Upper lobe of right lung (tissue), 1 donor: Measurements from ENCODE around the gene PDE7B. TPM values are rescaled to one million over a fixed set of nuclear protein-coding genes. Genes with fewer than 3 reads are reported as not detected.
A peak's percentile ranks its signal among the peaks of the same experiment; 100 is the strongest.

Source experiments
- ATAC-seq: fragments of 200-7000 bp; cut with Tn5 transposase; one replicate; pipeline ENCODE4 v1.9.1; 2020; ENCODE audit warnings: mild to moderate bottlenecking, moderate library complexity
- DNase-seq: peaks from one replicate; pipeline ENCODE4 v3.0.0-alpha.2; 2020
- H3K27ac ChIP-seq: fragments of 200-600 bp; one replicate; pipeline ENCODE4 v1.8.0; 2022
- H3K27me3 ChIP-seq: fragments of 200-600 bp; one replicate; pipeline ENCODE4 v1.8.0; 2022; ENCODE audit warnings: mild to moderate bottlenecking
- H3K36me3 ChIP-seq: fragments of 200-600 bp; one replicate; pipeline ENCODE4 v1.8.0; 2022
- H3K4me1 ChIP-seq: fragments of 200-600 bp; one replicate; pipeline ENCODE4 v1.8.0; 2022
- H3K4me3 ChIP-seq: fragments of 200-600 bp; one replicate; pipeline ENCODE4 v1.8.0; 2022; ENCODE audit warnings: mild to moderate bottlenecking
- H3K9me3 ChIP-seq: fragments of 200-600 bp; one replicate; pipeline ENCODE4 v1.8.0; 2022
- intact Hi-C: fragments of 100-400 bp; cut with DNase I; formaldehyde crosslinking; loops from one replicate; pipeline ENCODE4 v1.11.0; 2022
- total RNA-seq: library from RNA; stranded (reverse); fragmentation: NEBNext Ultra II Directional; extraction: Animal tissue kit (Norgen Biotek cat#: 25700); gene quantifications from one replicate; pipeline ENCODE4 v1.2.1, GENCODE V29; 2021
- TF ChIP-seq, protein P1 (sequence below): fragments of 200-600 bp; IDR thresholded peaks from one replicate; pipeline ENCODE4 v1.8.0; 2022; ENCODE audit warnings: antibody characterized with exemption
- donor health status: DM: no; HTN: yes; CAD: no; lungs with severe emphysema.

Gene PDE7B
- total RNA-seq, 1 donor from 2014 or later: 4.2 TPM

DNA sequence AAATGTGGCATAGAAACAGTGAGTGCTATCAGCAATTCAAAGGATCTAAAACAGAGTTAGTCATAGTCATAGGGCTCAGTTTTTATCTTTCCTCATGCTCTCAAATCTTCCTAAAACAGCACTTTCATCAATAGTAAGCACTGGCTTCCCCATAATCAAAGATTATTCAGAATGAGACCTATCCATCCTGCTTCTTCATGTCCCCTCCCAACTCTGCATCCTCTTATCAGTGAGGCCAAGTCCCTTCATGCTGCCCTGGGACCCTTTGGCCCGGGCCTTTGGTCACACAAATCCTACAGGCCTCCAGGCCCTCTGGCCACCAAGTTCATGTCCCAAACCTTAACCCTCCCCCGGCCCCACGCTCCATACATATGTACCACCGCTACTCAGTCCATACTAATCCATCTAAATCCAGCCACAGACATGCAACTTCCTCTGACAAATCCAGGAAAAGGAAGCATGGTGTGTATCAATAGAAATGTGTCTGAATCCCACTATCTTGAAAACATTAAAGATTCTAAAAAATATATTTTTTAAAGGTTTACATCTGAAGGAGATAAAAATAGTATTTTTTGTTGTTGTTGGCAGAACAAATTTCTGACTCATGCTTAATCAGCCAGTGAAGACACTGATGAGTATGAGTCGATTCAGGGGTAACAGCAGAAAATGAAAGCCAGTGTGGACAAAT, 143.5 kb downstream of the PDE7B start:
- H3K27ac ChIP-seq: no peak overlapping the region
- H3K9me3 ChIP-seq: no peaks in the 10 kb centered on the region
- H3K4me1 ChIP-seq: no peaks in the 10 kb centered on the region
- DNase-seq (no peak), ATAC-seq (no peak)
- intact Hi-C loops: no loop called here
- H3K4me3 ChIP-seq: no peak overlapping the region
- H3K27me3 ChIP-seq: no peaks in the 10 kb centered on the region
- H3K36me3 ChIP-seq: no peaks in the 10 kb centered on the region
- TF ChIP-seq, protein P1, sequence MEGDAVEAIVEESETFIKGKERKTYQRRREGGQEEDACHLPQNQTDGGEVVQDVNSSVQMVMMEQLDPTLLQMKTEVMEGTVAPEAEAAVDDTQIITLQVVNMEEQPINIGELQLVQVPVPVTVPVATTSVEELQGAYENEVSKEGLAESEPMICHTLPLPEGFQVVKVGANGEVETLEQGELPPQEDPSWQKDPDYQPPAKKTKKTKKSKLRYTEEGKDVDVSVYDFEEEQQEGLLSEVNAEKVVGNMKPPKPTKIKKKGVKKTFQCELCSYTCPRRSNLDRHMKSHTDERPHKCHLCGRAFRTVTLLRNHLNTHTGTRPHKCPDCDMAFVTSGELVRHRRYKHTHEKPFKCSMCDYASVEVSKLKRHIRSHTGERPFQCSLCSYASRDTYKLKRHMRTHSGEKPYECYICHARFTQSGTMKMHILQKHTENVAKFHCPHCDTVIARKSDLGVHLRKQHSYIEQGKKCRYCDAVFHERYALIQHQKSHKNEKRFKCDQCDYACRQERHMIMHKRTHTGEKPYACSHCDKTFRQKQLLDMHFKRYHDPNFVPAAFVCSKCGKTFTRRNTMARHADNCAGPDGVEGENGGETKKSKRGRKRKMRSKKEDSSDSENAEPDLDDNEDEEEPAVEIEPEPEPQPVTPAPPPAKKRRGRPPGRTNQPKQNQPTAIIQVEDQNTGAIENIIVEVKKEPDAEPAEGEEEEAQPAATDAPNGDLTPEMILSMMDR: no peak

DNA sequence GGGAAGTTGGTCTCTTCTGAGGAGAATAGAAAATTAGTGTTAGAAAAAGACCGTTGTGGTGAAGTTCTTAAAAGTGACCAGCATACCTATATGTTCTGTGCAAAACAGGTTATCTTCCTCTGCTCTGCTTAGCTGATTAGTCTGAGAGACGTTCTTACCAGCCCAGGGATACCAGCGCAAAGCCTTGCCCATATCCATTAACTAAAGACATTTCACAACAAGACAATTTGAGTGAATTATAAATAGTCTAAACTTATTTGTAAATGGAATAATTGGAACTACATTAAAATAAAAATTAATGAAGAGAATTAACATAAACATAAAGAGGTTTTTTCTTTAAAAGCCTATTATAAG, 144.0 kb downstream of the PDE7B start:
- no peak for ATAC-seq
- TF ChIP-seq, protein P1: no peak
- intact Hi-C loops: no loop called here
- Histone ChIP-seq H3K4me3 (no peak overlapping the region), H3K27me3 (no peaks in the 10 kb centered on the region), H3K36me3 (no peaks in the 10 kb centered on the region), H3K4me1 (no peaks in the 10 kb centered on the region), H3K27ac (no peak overlapping the region), H3K9me3 (no peaks in the 10 kb centered on the region)
- DNase-seq: no peak

DNA sequence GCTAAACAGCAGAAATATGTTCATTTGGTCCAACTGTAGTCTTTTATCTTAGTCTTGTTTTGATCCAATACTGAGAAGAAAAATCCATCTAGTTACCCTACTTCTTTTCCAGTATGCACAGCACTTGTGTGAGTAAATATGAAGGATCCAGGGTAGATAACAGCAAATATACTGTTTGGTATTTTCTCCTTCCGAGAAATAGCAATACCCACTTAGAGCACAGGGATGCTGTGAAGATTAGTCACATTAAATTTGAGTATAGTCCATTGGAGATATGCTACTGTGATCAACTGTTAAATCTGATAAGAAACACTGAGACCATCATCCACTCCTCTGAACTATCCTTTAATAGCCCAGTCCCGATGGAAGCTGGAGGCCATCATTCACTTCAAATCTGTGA, 145.2 kb downstream of the PDE7B start:
- intact Hi-C loops: no loop called here
- Histone ChIP-seq H3K9me3 (no peaks in the 10 kb centered on the region), H3K27me3 (no peaks in the 10 kb centered on the region), H3K4me1 (no peaks in the 10 kb centered on the region), H3K27ac (no peak overlapping the region), H3K36me3 (no peaks in the 10 kb centered on the region), H3K4me3 (no peak overlapping the region)
- no peak for ATAC-seq
- TF ChIP-seq, protein P1: no peak
- no peak for DNase-seq

DNA sequence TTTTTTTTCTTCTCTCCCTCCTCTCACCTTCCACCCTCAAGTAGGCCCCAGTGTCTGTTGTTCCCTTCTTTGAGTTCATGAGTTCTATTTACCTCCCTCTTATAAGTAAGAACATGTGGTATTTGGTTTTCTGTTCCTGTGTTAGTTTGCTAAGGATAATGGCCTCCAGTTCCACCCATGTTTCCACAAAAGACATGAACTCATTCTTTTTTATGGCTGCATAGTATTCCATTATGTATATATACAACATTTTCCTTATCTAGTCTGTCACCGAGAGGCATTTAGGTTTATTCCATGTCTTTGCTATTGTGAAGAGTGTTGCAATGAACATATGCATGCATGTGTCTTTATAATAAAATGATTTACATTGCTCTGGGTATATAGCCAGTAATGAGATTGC, 147.9 kb downstream of the PDE7B start:
- no peaks in the 10 kb centered on the region for H3K4me1 ChIP-seq
- DNase-seq (no peak), ATAC-seq (no peak)
- no peaks in the 10 kb centered on the region for H3K36me3 ChIP-seq
- H3K27ac ChIP-seq: no peak overlapping the region
- no peaks in the 10 kb centered on the region for H3K27me3 ChIP-seq
- no peaks in the 10 kb centered on the region for H3K9me3 ChIP-seq
- intact Hi-C loops: no loop called here
- H3K4me3 ChIP-seq: no peak overlapping the region
- TF ChIP-seq, protein P1: no peak

DNA sequence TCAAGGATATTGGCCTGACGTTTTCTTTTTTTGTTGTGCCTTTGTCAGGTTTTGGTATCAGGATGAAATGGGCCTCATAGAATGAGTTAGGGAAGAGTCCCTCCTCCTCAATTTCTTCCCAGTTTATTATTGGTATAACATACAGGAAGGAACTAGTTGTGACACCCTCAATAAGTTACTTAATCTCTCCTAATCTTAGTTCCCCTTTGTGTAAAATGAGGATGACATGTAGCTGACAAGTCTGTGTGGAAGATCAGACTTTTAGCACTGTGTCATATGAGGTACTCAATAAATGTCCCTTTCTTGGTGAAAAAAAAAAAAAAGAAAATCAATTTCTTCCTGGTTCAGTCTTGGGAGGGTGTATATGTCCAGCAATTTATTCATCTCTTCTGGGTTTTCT, 155.8 kb downstream of the PDE7B start:
- TF ChIP-seq, protein P1: no peak
- Histone ChIP-seq H3K36me3 (no peaks in the 10 kb centered on the region), H3K4me3 (no peak overlapping the region), H3K9me3 (no peaks in the 10 kb centered on the region), H3K27ac (no peak overlapping the region), H3K27me3 (no peaks in the 10 kb centered on the region), H3K4me1 (no peaks in the 10 kb centered on the region)
- peak; percentile 78 for ATAC-seq
- DNase-seq: no peak
- intact Hi-C loops: no loop called here

DNA sequence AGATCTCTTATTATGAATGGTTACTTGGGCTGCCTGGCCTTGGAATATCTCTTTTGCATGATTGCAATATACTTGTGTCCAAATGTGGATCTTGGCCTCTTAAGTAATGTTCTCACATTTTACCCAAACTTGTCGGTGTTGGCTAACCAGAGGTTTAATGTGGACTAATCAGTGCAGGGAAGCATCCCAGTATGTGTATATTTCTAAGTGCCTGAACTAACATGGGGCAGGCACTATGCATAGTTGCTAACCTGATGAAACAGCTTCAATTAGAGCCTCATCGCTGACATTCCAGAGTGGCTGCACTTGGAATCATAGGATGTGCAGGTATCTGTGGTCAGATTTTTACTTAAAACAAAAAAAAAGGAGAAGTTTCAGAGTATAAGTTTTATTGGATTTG, 160.0 kb downstream of the PDE7B start:
- H3K27ac ChIP-seq: no peak overlapping the region
- ATAC-seq (no peak), DNase-seq (no peak)
- no peaks in the 10 kb centered on the region for H3K9me3 ChIP-seq
- TF ChIP-seq, protein P1: no peak
- intact Hi-C loops: no loop called here
- no peaks in the 10 kb centered on the region for H3K27me3 ChIP-seq
- no peaks in the 10 kb centered on the region for H3K36me3 ChIP-seq
- no peaks in the 10 kb centered on the region for H3K4me1 ChIP-seq
- no peak overlapping the region for H3K4me3 ChIP-seq
